ENCODE results near the gene CERKL.

- TF ChIP-seq CTCF (conservative IDR thresholded peaks at IDR 0.05; ENCODE audit: low read length) (no peak), EZH2phosphoT487 (IDR thresholded peaks at IDR 0.05; ENCODE audit: borderline replicate concordance, low read depth, low read length) (no peak)
These were observed 81.8 kb downstream of the CERKL start for GRCh38 chr2:181575024-181575649.
